Endothelial cell of hepatic sinusoid (primary cell): ENCODE measurements around the gene CHAF1B.
"Not testable (repeated sequence)": the region's sequence is repeated elsewhere in the genome, so short reads cannot be mapped to it uniquely, and the experiment has no call there.

ENCODE experiments used
- in situ Hi-C: cut with HindIII; loops from 2 replicates; pipeline ENCODE4 v1.10.0; 2017; ENCODE audit warnings: low sequenced_read_pairs

The CHAF1B gene

GRCh38 chr21:36385233-36386030, at the start of gene CHAF1B:
Gene CHAF1B, plus strand, starts transcription at chr21:36385392. Its CDS starts 745 bp downstream, at chr21:36386137.
- in situ Hi-C loops: no loop called here

DNA sequence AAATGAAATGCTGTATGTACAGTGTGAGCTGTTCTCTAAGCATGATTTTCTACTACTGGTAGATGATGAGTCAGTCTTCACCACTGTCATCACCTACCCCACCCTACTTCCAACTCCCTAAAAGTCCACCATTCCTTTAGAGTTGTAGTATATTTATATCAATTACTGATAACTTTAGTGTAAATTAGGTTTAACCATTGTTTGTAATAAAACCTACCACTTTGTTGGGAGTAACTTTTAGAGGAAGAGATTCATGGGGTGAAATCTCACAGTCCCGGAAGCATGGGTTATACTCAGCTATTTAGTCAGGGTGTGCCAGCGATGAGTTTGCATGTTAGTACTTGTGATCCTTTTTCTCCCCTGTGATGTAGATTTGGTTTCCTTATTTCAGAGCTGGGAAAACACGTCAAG, 48.1 kb upstream of the CHAF1B start:
- in situ Hi-C loops: no loop called here

GRCh38 chr21:36338975-36339374, 46.2 kb upstream of the CHAF1B start:
- in situ Hi-C loops: no loop called here

GRCh38 chr21:36342581-36342980, 42.6 kb upstream of the CHAF1B start:
- in situ Hi-C loops: not testable (repeated sequence)

DNA sequence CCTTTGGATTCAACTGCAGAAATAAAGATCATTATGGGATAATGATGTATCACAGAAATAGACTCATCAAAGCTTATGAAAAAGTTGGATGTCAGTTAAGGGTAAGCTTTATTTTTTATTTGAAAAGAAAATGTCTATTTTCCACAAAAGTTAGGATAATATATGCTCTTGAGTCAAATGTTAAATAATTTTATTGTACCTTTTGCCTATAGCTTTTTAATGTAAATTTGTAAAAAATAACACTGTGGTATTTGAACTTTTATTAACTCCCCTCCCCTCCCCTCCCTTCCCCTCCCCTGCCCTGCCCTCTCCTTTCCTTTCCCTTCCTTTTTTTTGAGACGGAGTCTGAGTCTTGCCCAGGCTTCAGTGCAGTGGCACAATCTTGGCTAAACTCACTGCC, 40.3 kb upstream of the CHAF1B start:
- in situ Hi-C loops: no loop called here

GRCh38 chr21:36347278-36347961, 37.8 kb upstream of the CHAF1B start:
- in situ Hi-C loops: no loop called here

DNA sequence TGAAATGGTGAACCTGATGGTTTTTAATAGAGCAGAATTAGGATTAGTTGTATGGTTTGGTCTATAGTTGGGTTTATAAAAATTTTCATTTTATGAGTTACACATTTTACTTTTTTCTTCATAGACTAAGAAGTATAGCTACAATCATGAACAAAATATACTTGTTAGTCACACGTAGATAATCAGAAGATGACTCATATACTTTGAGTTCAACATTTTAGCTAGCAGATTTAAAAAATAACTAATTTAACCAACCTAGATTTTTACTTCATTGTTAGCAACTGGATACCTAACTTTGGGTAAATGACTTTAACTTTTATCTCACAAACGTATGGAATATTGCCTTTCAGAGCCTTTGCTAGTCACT, 37.2 kb upstream of the CHAF1B start:
- in situ Hi-C loops: no loop called here

DNA sequence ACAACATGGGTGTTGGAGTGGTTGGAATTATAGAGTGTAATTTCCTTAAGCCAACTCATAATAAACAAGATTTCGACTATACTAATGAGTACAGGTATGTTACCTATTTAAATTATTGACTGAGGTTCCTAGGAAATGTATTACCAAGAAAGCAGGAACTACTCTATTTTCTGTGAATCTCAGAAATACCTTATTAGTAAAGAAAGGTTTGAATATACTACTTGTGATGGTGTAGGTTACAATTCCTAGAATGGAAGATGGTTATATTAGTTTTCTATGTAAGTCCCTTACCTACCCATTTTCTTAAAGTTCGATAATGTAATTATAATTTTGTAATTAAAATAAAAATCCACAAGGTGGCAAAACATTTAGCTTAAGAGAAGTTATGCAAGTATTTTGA, 35.9 kb upstream of the CHAF1B start:
- in situ Hi-C loops: no loop called here

DNA sequence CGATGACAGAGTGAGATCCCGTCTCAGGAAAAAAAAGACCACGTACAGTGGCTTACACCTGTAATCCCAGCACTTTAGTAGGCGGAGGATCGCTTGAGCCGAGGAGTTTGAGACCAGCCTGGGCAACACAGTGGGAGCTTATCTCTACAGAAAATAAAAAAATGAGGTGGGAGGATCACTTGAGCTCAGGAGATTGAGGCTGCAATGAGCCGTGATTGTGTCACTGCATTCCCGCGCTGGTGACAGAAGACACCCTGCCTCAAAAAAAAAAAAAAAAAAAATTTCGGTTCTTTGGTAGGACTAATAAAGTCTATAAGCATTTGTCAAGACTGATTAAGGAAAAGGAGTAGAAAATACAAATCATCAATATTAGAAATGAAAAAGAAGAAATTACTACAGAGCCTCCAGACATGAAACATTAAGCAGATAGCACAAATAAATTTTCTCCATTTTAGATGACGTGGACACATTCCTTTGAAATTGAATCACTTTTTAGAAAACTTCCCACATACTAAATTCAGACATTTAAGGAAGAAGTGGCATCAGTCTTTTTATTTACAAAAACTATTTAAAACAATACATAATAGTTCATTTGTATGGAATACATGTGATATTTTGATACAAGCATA, 34.8 kb upstream of the CHAF1B start:
- in situ Hi-C loops: no loop called here

DNA sequence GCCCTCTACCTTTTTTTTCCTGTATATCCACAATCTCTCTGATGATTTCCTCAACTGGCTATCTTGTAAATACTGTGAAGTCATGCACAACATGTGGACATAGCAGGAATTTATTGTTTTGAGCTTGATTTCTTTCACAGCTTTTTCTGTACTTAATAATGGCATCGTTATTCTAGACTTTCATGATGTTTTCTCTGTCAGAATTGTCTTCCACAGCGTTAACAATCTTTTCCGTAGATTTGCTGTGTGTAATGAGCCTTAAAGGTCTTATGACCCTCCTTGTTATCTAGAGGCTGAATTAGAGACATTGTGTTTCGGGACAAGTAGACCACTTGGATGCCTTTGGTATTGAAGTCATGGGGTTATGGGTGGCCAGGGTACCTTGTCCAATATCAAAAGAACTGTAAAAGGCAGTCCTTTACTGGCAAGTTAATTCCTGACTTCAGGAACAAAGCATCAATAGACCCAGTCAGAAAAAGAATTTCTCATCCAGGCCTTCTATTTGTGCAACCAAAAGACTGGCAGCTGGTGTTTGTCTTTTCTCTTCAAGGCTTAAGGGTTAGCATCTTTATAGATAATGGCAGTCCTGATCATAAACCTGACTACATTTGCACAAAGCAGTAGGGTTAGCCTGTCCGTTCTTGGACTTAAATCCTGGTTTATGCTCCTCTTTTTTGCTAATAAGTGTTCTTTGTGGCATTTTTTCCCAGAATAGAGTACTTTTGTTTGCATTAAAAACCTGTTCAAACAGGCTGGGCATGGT, 30.1 kb upstream of the CHAF1B start:
- in situ Hi-C loops: no loop called here

- in situ Hi-C loops: no loop called here
Observed at GRCh38 chr21:36355868-36356267, 29.3 kb upstream of the CHAF1B start.

GRCh38 chr21:36359185-36359584, 26.0 kb upstream of the CHAF1B start:
- in situ Hi-C loops: no loop called here

DNA sequence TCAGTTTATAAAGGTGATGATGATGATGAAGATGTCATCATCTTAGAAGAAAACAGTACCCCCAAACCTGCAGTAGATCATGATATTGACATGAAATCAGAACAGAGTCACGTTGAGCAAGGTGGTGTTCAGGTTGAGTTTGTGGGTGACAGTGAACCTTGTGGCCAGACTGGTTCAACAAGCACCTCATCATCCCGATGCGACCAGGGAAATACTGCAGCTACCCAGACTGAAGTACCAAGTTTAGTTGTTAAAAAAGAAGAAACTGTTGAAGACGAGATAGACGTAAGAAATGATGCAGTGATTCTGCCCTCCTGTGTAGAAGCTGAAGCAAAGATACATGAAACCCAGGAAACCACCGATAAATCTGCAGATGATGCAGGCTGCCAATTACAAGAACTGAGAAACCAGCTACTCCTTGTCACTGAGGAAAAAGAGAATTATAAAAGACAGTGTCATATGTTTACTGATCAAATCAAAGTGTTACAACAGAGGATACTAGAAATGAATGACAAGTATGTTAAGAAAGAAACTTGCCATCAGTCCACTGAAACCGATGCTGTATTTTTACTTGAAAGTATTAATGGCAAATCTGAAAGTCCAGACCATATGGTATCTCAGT, 16.0 kb upstream of the CHAF1B start:
- in situ Hi-C loops: loop anchor here (5.0 to 10.0 kb wide), 2 partner anchors 102 to 234 kb away; partner anchors contain the start of gene CBR3

GRCh38 chr21:36375994-36376393, 9.2 kb upstream of the CHAF1B start:
- in situ Hi-C loops: no loop called here

GRCh38 chr21:36377391-36377842, 7.8 kb upstream of the CHAF1B start:
- in situ Hi-C loops: no loop called here

GRCh38 chr21:36379251-36379650, 5.9 kb upstream of the CHAF1B start:
- in situ Hi-C loops: no loop called here

GRCh38 chr21:36381841-36382589, 3.2 kb upstream of the CHAF1B start:
- in situ Hi-C loops: no loop called here

GRCh38 chr21:36382722-36383121, 2.5 kb upstream of the CHAF1B start:
- in situ Hi-C loops: not testable (repeated sequence)

DNA sequence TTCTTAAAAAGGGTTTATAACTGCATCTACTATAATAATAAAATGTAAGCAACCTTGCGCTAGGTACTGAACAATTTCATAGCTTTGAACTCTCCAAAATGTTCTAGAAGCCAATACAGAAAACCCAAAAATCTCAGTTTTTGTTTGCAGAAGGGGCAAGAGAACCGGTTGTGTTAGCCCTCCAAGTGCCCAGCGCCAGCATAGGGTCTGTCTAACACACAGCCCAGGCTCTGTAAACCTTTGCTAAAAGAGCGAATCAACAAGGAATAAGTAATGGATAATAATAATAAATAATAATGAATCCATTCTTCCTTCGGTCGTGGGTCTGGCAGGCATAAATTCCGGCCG, 333 bp upstream of the CHAF1B start:
- in situ Hi-C loops: no loop called here

DNA sequence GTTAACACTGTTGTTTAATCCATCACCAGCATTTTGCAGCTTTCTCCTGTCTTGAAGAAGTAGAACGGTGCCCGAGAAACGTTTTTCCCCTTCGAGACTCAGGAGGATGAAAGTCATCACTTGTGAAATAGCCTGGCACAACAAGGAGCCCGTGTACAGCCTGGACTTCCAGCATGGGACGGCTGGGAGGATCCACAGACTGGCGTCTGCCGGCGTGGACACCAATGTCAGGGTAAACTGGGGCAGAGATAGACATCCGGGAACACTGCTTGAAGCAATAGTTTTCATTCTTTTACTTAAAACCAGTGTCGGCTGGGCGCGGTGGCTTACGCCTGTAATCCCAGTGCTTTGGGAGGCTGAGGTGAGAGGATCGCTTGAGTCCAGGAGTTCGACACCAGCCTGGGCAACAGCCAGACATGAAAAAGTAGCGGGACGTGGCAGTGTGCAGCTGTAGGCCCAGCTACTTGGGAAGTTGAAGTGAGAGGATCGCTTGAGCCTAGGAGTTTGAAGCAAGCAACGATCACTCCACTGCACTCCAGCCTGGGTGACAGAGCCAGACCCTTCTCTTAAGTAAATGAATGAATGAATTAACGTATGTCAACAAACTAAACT, 945 bp downstream of the CHAF1B start:
- in situ Hi-C loops: no loop called here
